ENCODE results near the gene SEPTIN1. TPM values are rescaled to one million over a fixed set of nuclear protein-coding genes. Genes with fewer than 3 reads are reported as not detected.

Gene SEPTIN1
- total and polyA plus RNA-seq, 2 of the 13 experiments (the other 11 are each of a cell fraction or from before 2014, with no cell fraction given): 0.18 to 0.67 TPM

- TF ChIP-seq ZNF574 (CRISPR knock-in tag; IDR thresholded peaks at IDR 0.05) (peak; percentile 95), ETS1 (CRISPR knock-in tag; IDR thresholded peaks at IDR 0.05) (peak; percentile 74; the same call in 1 of the 2 replicates), ZNF547 (CRISPR knock-in tag; IDR thresholded peaks at IDR 0.05) (peak; percentile 30), BRCA1 (CRISPR knock-in tag; IDR thresholded peaks at IDR 0.05) (peak; percentile 20; the same call in 1 of the 2 replicates), KLF12 (CRISPR knock-in tag; IDR thresholded peaks at IDR 0.05; ENCODE audit: borderline replicate concordance) (peak; percentile 96), SRF (IDR thresholded peaks at IDR 0.05; ENCODE audit: low read depth, low read length) (no peak), ZNF841 (CRISPR knock-in tag; IDR thresholded peaks at IDR 0.05; ENCODE audit: borderline replicate concordance) (peak; percentile 42; the same call in 1 of the 2 replicates), ZSCAN30 (CRISPR knock-in tag; IDR thresholded peaks at IDR 0.05) (no peak), ZNF20 (CRISPR knock-in tag; IDR thresholded peaks at IDR 0.05) (no peak), IRF1 (CRISPR knock-in tag; IDR thresholded peaks at IDR 0.05; ENCODE audit: low read depth) (peak; percentile 76; the same call in 1 of the 2 replicates), ATF1 (CRISPR knock-in tag; IDR thresholded peaks at IDR 0.05) (peak; percentile 75), GATAD2A (CRISPR knock-in tag; IDR thresholded peaks at IDR 0.05) (peak; percentile 87), ARID4A (CRISPR knock-in tag; IDR thresholded peaks at IDR 0.05; ENCODE audit: borderline replicate concordance) (peak; percentile 88), ZFP37 (CRISPR knock-in tag; IDR thresholded peaks at IDR 0.05; ENCODE audit: borderline replicate concordance) (no peak), SKIL (CRISPR knock-in tag; IDR thresholded peaks at IDR 0.05; ENCODE audit: borderline replicate concordance) (no peak; the same call in 1 of the 2 replicates), ZNF75D (CRISPR knock-in tag; IDR thresholded peaks at IDR 0.05; ENCODE audit: borderline replicate concordance) (0 out of 2 replicates have a peak, but pooled peaks have one; percentile 9), MTA1 (CRISPR knock-in tag; IDR thresholded peaks at IDR 0.05; ENCODE audit: borderline replicate concordance) (peak; percentile 82)
These were observed 47.5 kb upstream of the SEPTIN1 start, which contains the start of gene DCTPP1 (continued) for GRCh38 chr16:30429678-30430427.
